HG03175 (cell line): ENCODE results near the gene RFTN1.

Experiments used
- ATAC-seq: cut with Tn5 transposase; IDR thresholded peaks from one replicate; pipeline ENCODE4 v1.9.1; 2021; ENCODE audit warnings: mild to moderate bottlenecking, moderate library complexity; ENCODE audit not compliant: unreplicated experiment

Gene RFTN1, protein sequence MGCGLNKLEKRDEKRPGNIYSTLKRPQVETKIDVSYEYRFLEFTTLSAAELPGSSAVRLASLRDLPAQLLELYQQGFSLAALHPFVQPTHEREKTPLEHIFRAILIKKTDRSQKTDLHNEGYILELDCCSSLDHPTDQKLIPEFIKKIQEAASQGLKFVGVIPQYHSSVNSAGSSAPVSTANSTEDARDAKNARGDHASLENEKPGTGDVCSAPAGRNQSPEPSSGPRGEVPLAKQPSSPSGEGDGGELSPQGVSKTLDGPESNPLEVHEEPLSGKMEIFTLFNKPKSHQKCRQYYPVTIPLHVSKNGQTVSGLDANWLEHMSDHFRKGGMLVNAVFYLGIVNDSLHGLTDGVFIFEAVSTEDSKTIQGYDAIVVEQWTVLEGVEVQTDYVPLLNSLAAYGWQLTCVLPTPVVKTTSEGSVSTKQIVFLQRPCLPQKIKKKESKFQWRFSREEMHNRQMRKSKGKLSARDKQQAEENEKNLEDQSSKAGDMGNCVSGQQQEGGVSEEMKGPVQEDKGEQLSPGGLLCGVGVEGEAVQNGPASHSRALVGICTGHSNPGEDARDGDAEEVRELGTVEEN

DNA sequence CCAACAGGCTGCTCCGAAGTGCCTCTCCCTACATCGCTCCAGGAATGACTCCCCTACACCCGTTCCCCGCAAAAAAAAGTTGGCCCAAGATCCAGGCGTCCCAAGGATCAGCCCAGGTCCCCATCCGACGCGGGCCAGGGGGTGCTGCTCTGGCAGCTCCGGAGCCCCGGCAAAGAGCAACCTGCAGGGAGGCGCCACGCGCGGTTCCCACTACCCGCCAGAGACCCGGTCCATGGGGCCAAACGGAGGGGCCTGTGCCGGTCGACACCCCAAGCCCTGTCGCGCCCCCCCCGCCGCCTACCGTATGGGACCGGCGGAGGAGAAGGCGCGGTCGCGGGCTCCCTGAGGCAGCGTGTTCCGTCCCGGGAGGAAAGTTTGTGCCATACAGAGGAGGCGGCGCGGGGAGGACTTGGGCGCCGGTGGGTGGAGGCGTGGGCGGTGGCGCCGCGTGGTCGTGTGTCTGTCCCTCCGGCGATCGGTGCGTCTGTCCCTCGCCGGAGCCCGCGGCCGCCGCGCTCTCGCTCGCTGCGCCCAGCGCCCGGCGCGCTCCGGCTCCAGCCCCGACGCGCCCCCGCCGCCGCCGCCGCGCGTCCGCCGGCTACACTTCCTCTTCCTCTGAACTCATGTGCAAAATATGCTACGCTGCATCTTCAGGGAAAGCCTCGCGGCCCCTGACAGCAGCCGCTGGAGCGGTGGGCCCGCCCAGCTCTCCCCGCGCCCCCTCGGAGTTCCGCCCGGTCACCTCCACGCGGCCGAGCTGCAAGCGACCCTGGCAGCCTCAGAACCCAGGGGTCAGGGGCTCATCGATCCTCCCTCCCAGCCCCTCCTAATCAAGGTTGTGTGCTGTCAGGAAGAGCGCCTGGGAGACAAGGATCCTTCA lies at the start of gene RFTN1:
RFTN1 (minus strand) TSS at position 559 of the 880 bp plus-strand sequence. CDS start 19,830 bp downstream, outside the sequence.
- ATAC-seq, result peak; percentile 9

DNA sequence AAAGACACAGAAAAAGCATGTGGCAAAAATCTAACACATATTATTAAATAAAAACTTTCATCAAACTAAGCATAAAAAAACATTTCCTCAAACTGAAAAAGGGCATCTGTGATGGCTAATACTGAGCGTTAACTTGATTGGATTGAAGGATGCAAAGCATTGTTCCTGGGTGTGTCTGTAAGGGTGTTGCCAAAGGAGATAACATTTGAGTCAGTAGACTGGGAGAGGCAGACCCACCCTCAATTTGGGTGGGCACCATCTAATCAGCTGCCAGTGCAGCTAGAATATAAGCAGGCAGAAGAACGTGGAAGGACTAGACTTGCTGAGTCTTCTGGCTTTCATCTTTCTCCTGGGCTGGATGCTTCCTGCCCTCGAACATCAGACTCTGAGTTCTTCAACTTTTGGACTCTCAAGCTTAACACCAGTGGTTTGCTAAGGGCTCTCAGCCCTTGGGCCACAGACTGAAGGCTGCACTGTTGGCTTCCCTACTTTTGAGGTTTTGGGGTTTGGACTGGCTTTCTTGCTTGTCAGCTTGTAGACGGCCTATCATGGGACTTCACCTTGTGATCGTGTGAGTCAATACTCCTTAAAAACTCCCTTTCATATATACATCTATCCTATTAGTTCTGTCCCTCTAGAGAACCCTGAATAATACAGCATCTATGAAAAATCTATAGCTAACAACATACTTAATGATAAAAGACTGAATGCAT lies 46.3 kb upstream of the RFTN1 start:
- ATAC-seq, result no peak

DNA sequence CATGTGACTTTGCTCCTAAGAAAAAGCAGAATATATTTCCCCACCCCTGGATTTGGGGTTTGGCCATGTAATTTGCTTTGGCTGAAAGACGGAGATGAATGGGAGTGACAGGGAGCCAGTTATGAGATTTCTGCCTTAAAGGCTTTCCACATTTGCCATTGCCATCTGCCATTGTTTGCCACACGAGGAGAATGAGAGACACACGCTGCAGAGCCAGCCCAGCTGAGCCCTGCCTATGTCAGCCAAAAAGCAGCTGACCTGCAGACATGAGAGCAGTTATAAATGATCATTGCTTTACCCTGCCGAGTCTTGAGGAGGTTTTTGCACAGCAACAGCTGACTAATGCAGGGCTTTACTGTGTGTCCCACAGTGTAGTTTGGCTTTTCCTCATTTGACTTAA lies 40.6 kb upstream of the RFTN1 start:
- no peak for ATAC-seq

DNA sequence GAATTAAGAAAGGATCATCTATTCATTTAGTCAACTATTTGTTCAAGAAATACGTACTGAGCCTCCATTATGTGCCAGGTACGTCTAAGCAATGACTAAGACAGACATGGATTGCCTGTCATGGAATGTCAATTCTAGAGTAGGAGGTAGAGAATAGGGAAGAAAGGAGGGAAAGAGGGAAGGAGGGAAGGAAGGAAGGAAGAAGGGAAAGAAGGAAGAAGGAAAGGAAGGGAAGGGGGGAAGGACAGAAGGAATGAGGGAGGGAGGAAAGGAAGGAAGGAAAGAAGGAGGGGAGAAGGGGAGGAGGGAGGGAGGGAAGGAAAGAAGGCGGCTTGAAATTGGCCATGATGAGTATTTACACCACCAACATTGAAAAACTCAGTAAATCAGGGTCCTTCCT lies 39.3 kb upstream of the RFTN1 start:
- ATAC-seq, result no peak

DNA sequence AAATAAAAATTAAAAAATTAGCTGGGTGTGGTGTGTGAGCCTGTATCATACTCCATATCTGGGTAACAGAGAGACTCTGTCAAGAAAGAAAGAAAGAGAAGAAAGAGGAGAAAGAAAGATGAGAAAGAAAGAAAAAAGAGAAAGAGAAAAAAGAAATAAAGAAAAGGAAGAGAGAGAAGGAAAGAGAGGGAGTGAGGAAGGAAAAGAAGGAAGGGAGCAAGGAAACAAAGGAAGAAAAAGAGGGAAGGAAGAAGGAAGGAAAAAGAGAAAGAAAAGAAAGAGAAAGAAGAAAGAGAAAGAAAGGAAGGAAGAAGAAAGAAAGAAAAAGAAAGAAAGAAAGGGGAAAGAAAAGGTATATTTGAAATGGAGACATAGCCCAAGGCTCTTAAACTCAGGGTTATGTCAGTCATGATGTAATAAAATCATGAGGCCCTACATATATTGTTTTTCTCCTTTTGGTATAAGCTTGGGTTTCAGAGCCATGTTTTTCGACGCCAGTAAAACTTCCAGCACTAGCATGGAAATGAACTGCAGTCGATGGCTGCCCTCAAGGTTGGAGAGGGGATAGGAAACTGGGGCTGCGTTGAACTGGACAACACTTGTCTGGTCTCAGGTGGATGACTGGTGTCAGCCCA lies 38.0 kb upstream of the RFTN1 start:
- no peak for ATAC-seq

DNA sequence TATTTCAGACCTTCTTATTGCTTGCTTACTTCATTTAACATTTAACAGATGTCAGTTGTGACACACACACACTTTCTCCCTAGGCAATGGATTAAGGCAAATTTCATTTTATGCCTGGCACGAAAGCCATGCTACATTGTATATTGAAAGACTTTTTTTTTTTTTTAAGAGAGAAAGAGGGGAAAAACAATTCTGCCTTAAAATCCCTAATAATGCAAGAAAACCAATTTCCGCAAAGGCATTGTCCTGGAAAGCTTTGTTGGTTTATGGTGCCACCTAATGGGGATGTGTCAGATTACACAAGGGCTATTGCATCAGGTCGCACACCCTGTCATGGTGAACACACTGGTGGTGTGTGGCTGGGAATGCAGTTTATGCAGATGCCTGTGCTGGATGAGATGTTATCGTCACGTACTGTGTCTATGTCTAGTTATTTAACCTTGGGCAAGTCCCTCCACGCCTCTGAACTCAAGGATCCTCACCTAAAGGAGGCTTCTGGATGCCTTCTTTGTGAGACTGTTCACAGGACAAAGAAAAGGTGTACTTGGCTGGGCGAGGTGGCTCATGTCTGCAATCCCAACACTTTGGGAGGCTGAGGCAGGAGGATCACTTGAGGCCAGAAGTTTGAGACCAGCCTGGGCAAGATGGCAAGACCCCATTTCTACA lies 37.3 kb upstream of the RFTN1 start:
- peak; percentile 85 for ATAC-seq

DNA sequence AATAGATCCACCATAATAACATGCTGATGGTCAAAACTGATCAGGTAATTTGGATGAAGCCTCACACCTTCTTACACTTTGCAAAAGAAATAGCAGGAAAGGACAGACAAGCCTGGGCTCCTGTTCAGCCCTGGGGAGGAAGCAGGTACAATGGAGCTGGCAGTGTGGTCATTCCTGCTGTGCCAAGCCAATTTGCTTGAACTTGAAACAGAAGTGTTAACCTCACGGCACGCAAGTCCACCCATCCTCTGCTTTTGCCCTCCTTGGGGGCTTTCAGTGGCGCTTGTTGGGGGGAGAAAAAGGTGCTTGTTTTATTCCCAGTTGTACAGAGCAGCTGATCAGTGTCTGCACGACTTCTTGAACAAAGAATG lies 36.8 kb upstream of the RFTN1 start:
- peak; percentile 13 for ATAC-seq

DNA sequence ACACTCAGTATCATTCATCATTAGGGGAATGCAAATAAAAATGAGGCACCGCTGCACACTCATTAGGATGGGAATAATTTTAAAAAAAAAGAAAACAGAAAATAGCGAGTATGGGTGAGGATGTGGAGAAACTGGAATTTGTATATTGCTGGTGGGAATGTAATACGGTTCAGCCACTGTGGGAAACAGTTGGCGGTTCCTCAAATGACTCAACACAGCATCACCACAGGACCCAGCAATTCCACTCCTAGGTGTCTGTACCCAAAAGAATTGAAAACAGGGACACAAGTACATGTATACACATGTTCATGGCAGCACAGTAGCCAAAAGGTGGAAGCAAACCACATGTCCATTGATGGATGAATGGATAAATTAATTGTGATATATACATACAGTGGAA lies 35.2 kb upstream of the RFTN1 start:
- no peak for ATAC-seq

DNA sequence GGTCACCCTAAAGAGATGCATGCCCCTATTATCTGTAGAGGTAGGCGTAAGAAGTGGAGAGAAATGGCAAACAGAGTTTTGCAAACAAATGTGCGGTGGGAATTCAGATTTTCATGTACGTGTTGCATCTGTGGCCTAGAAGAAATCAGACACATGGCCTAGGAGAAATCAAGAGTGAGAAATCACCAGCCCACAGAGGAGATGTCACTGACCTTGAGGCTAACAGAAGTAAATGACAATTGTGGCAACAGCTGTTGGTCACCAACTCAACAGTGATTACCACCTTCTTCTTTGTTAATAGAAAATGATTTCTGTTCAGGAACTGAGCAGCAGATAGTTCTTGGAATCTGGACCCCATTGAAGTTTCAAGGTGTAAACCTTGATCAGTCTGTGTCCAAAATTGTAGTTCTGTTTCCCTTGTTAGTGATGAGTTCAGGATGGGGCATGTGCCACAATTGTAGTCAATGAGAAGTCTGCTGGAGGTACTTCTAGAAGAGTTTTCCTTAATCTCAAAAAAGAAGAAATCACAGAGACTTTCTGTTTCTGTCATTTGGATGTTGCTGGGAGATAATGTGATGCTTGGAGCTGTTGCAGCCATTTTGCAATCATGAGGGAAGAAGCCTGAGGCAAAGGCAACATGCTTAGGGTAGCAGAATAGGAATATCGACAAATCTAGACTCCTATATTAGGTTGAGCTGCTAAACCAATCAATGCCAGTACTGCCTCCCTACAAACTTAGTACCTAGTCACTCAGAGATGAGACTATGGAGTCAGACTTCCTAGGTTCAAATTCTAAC lies 34.3 kb upstream of the RFTN1 start:
- ATAC-seq, result no peak

DNA sequence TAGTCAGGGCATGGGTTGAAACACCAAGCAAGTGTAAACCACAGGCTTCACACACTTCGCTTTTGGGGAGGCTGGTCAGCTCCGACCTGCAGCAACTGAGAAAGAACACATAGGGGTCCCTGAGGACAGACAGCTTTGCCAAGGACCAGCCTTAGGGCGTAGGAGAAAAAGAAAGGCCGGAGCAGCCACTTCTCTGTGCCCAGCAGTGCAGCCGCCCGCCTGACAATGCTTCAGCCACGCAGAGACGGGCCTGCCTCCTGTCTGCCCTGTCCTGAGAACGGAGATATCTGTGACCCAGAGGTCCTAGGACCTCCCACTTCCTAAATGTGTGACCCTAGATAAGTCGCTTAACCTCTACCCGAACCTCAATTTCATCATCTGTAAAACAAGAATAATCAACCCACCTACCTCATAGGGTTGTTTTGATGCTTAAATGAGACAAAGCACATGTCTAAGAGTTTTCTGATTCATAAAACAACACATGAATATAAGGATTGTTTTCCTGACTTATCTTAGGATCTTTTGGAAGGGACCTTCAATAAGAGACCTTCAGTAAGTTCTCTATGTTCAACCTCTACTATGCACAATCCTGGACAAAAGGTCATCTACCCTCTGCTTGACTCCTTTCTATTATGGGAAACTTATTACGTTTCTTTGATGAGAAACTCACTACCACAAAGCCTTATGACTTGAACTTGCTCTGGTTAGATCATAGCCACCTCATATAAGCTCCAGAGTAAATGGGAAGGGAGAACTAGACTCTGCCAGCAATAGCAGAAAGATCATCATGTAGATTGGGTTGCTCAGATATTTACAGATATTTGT lies 32.9 kb upstream of the RFTN1 start:
- no peak for ATAC-seq

DNA sequence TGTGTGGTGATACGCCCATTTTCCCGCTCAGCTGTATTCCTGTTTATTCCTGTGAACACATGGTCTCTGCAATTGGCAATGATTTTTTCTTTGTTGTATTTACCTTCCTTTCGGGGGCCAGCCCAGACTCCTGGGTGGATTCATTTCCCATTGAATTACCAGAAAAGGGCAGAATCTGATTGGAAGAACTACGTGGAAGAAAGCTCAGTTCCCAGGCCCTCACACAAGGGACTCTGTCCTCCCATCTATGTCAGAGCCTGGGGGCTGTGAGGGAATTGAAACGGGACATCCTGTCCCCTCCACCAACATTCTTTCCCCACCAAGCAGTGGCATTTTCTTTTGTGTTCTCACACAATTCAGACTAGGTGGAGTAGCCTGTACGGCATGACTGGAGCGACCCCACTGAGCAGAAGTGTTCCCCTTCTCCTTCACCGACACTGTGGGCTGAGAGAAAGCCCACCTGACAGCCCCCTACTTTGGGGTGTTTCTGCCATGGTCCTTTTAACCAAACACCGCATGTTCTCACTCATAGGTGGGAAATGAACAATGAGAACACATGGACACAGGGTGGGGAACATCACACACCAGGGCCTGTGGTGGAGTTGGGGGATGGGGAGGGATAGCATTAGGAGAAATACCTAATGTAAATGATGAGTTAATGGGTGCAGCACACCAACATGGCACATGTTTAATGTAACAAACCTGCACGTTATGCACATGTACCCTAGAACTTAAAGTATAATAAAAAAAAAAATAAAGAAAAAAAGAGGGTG lies 32.1 kb upstream of the RFTN1 start:
- no peak for ATAC-seq

DNA sequence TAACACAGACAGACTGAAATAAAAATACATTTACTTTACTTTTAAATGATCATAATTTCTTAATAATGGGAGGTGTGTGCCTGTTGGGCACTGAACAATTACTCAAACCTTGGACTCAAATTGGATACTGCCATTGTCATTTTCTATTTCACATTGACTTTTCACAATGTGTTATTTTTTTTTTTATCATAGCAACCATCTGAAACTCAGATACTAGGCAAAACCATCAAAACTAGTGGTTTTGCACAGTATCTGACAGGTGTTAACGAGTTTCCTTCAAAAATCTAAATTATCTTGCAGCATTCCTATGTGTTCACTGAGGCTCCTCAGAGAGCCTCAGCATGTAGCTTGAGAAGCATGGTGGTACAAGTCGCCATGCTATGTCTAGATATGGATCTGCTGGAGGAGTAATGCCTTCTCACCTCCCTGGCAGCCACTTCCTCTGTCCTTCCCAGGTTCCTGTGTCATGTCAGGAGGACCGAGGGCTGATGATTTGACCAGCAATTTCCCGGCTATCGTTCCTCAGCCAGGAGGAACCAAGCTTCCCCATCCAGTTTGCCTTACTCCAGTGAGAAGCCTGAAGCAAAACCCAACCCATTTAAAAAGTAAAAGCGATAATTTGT lies 29.9 kb upstream of the RFTN1 start:
- no peak for ATAC-seq

DNA sequence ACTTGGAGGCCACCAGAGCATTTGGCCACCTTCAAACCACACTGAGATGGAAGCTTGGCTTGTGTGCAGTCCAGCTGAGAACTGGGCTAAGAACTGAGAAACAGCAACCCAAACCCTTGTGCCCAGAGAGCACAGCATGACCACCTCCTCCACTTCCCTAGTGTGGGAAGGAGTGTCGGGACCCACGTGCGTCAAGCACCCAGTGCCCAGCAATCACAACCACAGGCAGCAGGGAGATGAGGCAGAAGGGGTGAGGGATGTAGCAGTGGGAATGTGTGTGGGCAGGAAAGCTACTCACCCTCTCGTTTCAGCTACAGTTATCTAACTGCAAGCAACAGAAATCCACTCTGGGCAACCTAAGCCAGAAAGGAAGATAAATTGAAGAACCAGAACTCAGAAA lies 25.0 kb upstream of the RFTN1 start:
- ATAC-seq, result no peak

DNA sequence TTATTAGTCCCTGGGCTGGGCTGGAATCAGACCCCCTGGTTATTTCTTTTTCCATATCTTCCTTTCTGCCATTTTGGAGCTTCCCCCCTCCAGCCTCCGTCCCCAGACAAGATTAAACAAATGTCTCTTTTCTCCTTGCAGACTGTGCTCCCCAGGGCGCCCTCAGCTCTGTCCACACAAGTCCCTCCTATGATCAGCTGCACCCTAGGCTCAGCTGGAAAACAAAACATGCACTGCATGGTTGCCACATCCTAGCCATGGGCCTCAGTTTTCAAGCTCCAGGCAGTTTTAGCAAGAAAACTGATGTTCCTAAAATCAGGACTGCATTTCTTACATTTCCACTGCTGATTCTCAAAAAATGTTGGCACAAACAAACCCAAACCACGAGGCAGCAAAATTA lies 23.5 kb upstream of the RFTN1 start:
- ATAC-seq, result no peak

DNA sequence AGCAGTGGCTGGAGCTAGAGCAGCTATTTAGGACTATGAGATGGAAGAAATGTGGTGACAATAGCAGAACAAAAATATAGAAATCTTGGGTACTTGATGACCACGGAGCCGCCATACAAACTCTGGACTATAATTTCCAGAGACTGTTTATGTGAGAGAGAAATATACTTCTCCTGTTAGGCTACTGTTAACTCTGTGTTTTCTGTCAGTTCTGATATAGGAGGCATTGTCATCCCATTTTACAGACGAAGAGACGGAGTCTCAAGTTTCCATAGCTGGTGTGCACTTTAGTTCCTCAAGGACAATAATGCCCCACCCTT lies 22.8 kb upstream of the RFTN1 start:
- no peak for ATAC-seq

DNA sequence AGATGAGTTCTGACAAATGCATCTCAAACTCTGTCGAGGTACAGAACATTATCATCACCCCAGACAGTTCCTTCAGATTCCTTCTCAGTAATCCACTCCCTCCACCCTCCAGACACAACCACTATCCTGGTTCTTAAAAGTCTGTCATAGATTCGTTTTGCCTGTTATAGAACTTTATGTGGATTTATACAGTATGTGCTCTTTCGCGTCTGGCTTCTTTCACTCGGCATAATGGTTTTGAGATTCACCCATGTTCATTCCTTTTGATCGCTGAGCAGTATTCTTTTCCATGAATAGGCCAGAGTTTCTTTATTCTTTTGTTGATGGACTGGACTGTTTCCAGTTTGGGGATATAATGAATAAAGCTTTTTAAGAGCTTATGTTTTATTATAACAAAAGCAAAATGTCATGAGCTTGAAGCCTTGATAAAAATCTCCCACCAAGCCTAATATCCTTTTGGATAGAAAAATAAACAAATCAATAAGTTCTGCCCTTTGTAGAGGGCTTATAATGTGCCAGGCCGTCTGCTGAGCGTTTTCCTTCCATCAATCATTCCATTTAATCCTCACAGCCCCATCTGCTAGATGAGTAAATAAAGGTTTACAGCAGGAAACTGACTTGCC lies 21.3 kb upstream of the RFTN1 start:
- no peak for ATAC-seq
